ENCODE data around the gene TSPAN18.

The TSPAN18 gene

DNA sequence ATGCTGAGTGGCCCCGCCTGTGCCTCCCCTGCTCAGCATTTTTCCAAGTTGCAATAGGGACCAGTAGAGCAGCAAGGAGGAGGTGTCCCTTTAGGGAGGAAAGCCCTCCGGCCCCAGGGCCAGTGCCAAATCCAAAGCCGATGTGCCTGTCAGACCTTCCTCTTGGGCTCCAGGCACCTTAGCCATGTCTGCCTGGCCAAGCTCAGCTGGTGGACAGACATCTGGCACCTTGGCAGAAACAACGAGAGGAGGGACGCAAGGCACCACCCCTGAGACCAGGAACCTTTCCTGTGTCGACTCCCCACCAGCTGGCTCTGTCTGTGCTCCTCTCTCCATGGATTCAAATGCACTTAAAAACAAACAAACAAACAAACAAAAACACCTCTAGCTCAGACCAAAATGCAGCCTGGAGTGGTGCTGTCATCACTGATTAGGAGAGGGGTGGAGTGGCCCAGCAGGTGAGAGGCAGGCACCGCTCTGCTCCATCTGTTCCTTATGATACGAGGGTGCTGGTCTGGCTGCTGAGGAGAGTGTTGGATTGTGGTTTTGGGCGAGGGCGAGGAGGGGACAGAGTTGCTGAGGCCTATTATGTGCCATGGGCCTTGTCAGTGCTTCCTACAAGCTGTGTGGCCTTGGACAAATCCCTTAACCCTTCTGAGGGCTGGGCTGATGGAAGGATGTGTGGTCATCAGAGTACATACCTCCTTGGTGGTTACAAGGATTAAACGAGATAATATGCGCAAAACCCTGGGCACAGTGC is 177.7 kb downstream of the TSPAN18 start:
- in situ Hi-C loops (cut with HindIII; ENCODE audit: low pct_ligation_motif_present, low sequenced_read_pairs), result no loop called here

DNA sequence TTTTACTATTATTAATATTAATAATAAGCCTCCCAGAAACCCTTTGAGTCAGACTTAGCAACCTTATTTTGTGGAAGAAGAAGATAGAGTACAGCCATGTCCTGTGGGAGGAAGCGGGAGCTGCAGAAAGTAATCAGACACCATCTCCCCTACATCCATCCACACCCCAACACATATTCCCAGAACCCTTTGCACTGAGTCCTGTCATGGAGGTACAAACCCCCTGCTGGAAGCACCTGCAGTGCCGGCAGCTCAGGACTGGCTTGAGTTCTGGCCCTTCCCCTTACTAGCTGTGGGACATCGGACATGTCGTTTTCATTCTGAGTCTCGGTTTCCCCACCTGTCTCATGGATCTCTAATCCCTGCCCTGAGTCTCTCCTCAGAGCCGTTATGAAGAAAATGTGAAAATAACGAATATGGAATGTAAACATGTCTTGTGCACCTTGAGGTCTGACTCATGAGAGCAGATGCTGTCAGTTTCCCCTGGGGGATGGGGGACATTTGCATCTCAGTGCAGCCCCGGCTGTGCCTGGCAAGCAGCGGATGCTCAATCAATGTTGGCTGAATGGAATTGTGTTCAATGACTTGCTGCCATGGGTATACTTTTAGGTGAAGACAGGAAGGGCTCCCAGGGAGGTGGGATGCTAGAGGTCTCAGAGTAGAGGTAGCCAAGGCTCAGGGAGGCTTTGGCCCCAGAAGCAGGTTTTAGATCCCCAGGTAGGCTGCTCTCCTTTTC is 178.5 kb downstream of the TSPAN18 start:
- in situ Hi-C loops (cut with HindIII; ENCODE audit: low pct_ligation_motif_present, low sequenced_read_pairs), result no loop called here
- H3K27me3 ChIP-seq (replicated peaks), result peaks cover 3% of the 10 kb centered on the region
- no peak overlapping the region for H3K4me3 ChIP-seq (ENCODE audit: low read depth, low read length)
- TF ChIP-seq, protein P1, sequence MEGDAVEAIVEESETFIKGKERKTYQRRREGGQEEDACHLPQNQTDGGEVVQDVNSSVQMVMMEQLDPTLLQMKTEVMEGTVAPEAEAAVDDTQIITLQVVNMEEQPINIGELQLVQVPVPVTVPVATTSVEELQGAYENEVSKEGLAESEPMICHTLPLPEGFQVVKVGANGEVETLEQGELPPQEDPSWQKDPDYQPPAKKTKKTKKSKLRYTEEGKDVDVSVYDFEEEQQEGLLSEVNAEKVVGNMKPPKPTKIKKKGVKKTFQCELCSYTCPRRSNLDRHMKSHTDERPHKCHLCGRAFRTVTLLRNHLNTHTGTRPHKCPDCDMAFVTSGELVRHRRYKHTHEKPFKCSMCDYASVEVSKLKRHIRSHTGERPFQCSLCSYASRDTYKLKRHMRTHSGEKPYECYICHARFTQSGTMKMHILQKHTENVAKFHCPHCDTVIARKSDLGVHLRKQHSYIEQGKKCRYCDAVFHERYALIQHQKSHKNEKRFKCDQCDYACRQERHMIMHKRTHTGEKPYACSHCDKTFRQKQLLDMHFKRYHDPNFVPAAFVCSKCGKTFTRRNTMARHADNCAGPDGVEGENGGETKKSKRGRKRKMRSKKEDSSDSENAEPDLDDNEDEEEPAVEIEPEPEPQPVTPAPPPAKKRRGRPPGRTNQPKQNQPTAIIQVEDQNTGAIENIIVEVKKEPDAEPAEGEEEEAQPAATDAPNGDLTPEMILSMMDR (IDR thresholded peaks at IDR 0.05; ENCODE audit: low read depth, low read length, missing control alignments), result no peak
- no peaks in the 10 kb centered on the region for H3K36me3 ChIP-seq (replicated peaks)
- DNase-seq, result no peak
- H3K27ac ChIP-seq, result no peak overlapping the region

More for the DNA sequence above, 177.7 kb downstream of the TSPAN18 start:
- no peaks in the 10 kb centered on the region for H3K36me3 ChIP-seq (replicated peaks)
- no peak overlapping the region for H3K4me3 ChIP-seq (ENCODE audit: low read depth, low read length)
- TF ChIP-seq, protein P1 (IDR thresholded peaks at IDR 0.05; ENCODE audit: low read depth, low read length, missing control alignments), result no peak
- peaks cover under 1% of the 10 kb centered on the region for H3K27me3 ChIP-seq (replicated peaks)
- DNase-seq, result no peak
- no peak overlapping the region for H3K27ac ChIP-seq

DNA sequence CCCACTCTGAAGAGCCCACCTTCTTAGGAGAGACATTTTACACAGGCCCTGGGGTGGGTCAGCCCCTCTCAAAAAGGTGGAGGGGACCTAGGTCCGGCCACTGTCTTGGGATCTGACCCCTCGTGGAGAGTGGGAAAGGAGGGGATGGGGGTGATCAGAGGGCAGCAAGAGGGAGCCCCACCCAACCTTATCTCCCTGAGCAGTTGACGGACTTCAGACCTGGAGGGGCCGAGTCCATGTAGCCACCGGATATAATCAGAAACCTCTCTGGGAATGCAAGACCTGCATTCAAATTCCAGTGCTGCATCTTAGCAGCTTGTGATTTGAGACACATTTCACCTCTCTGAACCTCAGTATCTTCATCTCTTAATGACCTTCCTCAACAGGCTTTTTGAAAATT is 179.9 kb downstream of the TSPAN18 start:
- DNase-seq, result no peak
- Histone ChIP-seq H3K36me3 (replicated peaks) (no peaks in the 10 kb centered on the region), H3K27ac (no peak overlapping the region), H3K4me3 (ENCODE audit: low read depth, low read length) (no peak overlapping the region), H3K27me3 (replicated peaks) (peaks cover 3% of the 10 kb centered on the region)
- in situ Hi-C loops (cut with HindIII; ENCODE audit: low pct_ligation_motif_present, low sequenced_read_pairs), result no loop called here
- TF ChIP-seq, protein P1 (IDR thresholded peaks at IDR 0.05; ENCODE audit: low read depth, low read length, missing control alignments), result no peak

DNA sequence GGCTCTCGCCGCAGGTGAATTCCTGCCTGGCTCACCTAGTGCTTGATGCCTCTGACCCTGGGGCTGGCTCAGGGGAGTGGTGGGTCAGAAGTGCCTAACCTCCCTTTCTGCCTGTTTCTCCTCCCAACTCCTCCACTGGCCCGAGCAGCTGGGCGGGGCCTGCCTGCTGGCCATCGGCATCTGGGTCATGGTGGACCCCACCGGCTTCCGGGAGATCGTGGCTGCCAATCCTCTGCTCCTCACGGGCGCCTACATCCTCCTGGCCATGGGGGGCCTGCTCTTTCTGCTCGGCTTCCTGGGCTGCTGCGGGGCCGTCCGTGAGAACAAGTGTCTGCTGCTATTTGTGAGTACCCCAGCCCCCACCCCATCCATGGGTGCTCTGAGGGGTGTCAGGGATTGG is 182.8 kb downstream of the TSPAN18 start:
- no peak for DNase-seq

DNA sequence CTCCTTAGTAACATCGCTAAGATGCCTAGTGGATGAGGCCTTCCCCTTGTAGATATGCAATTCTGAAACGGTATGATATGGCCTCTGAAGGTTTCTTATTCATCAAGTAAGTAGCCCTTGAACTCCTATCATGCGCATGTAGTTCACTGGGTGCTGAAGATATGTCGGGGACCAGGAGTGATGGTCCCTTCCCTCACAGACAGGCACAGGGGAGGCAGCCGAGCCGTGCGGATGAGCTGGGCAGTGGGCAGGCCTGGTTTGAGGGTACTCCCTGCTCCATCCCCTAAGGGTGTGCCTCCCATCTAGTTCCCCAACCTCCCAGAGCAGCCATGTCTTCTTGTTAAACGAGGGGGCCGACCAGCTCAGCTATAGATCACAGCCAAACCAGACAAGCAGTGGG is 183.8 kb downstream of the TSPAN18 start:
- in situ Hi-C loops (cut with HindIII; ENCODE audit: low pct_ligation_motif_present, low sequenced_read_pairs), result no loop called here
- no peak for DNase-seq
- TF ChIP-seq, protein P1 (IDR thresholded peaks at IDR 0.05; ENCODE audit: low read depth, low read length, missing control alignments), result no peak

More for the DNA sequence above, 182.8 kb downstream of the TSPAN18 start:
- Histone ChIP-seq H3K36me3 (replicated peaks) (no peaks in the 10 kb centered on the region), H3K27me3 (replicated peaks) (peaks cover 3% of the 10 kb centered on the region), H3K4me3 (ENCODE audit: low read depth, low read length) (no peak overlapping the region), H3K27ac (no peak overlapping the region)
- TF ChIP-seq, protein P1 (IDR thresholded peaks at IDR 0.05; ENCODE audit: low read depth, low read length, missing control alignments), result no peak
- in situ Hi-C loops (cut with HindIII; ENCODE audit: low pct_ligation_motif_present, low sequenced_read_pairs), result no loop called here

More for the DNA sequence above, 183.8 kb downstream of the TSPAN18 start:
- no peak overlapping the region for H3K4me3 ChIP-seq (ENCODE audit: low read depth, low read length)
- H3K27ac ChIP-seq, result no peak overlapping the region
- peaks cover 3% of the 10 kb centered on the region for H3K27me3 ChIP-seq (replicated peaks)
- no peaks in the 10 kb centered on the region for H3K36me3 ChIP-seq (replicated peaks)

Data from brain microvascular endothelial cell (primary cell).